Upper lobe of right lung (tissue), 1 donor: Measurements from ENCODE around the gene PDE7B. TPM values are rescaled to one million over a fixed set of nuclear protein-coding genes. Genes with fewer than 3 reads are reported as not detected.

Source experiments
- ATAC-seq: fragments of 200-7000 bp; cut with Tn5 transposase; one replicate; pipeline ENCODE4 v1.9.1; 2020; ENCODE audit warnings: mild to moderate bottlenecking, moderate library complexity
- DNase-seq: peaks from one replicate; pipeline ENCODE4 v3.0.0-alpha.2; 2020
- H3K27ac ChIP-seq: fragments of 200-600 bp; one replicate; pipeline ENCODE4 v1.8.0; 2022
- H3K27me3 ChIP-seq: fragments of 200-600 bp; one replicate; pipeline ENCODE4 v1.8.0; 2022; ENCODE audit warnings: mild to moderate bottlenecking
- H3K36me3 ChIP-seq: fragments of 200-600 bp; one replicate; pipeline ENCODE4 v1.8.0; 2022
- H3K4me1 ChIP-seq: fragments of 200-600 bp; one replicate; pipeline ENCODE4 v1.8.0; 2022
- H3K4me3 ChIP-seq: fragments of 200-600 bp; one replicate; pipeline ENCODE4 v1.8.0; 2022; ENCODE audit warnings: mild to moderate bottlenecking
- H3K9me3 ChIP-seq: fragments of 200-600 bp; one replicate; pipeline ENCODE4 v1.8.0; 2022
- intact Hi-C: fragments of 100-400 bp; cut with DNase I; formaldehyde crosslinking; loops from one replicate; pipeline ENCODE4 v1.11.0; 2022
- total RNA-seq: library from RNA; stranded (reverse); fragmentation: NEBNext Ultra II Directional; extraction: Animal tissue kit (Norgen Biotek cat#: 25700); gene quantifications from one replicate; pipeline ENCODE4 v1.2.1, GENCODE V29; 2021
- TF ChIP-seq, protein P1 (sequence below): fragments of 200-600 bp; IDR thresholded peaks from one replicate; pipeline ENCODE4 v1.8.0; 2022; ENCODE audit warnings: antibody characterized with exemption
- donor health status: DM: no; HTN: yes; CAD: no; lungs with severe emphysema.

Gene PDE7B
- total RNA-seq, 1 donor from 2014 or later, result 4.2 TPM

DNA sequence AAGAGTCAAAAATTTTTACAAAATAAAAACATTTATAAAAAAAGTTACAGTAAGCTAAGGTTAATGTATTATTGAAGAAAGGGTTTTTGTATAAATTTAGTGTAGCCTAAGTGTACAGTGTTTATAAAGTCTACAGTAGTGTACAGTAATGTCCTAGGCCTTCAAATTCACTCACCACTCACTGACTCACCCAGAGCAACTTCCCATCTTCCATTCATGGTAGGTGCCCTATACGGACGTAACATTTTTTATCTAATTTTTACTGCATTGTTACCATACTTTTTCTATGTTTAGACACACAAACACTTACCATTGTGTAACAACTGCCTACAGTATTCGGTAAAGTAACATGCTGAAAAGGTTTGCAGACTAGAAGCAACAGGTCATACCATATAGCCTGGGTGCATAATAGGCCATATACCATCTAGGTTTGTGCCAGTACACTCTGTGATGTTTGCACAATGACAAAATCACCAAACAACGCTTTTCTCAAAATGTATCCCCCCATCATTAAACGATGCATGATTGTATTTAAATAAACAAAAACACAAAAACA is 392.6 kb downstream of the PDE7B start:
- Histone ChIP-seq H3K9me3 (no peaks in the 10 kb centered on the region), H3K27ac (no peak overlapping the region), H3K27me3 (no peaks in the 10 kb centered on the region), H3K4me1 (peaks cover under 1% of the 10 kb centered on the region), H3K4me3 (no peak overlapping the region), H3K36me3 (no peaks in the 10 kb centered on the region)
- DNase-seq (no peak), ATAC-seq (no peak)
- intact Hi-C loops, result no loop called here
- TF ChIP-seq, protein P1, sequence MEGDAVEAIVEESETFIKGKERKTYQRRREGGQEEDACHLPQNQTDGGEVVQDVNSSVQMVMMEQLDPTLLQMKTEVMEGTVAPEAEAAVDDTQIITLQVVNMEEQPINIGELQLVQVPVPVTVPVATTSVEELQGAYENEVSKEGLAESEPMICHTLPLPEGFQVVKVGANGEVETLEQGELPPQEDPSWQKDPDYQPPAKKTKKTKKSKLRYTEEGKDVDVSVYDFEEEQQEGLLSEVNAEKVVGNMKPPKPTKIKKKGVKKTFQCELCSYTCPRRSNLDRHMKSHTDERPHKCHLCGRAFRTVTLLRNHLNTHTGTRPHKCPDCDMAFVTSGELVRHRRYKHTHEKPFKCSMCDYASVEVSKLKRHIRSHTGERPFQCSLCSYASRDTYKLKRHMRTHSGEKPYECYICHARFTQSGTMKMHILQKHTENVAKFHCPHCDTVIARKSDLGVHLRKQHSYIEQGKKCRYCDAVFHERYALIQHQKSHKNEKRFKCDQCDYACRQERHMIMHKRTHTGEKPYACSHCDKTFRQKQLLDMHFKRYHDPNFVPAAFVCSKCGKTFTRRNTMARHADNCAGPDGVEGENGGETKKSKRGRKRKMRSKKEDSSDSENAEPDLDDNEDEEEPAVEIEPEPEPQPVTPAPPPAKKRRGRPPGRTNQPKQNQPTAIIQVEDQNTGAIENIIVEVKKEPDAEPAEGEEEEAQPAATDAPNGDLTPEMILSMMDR, result no peak
